Midbrain (tissue), 1 donor: ENCODE data around the gene GALNT12.

Experiments
- DNase-seq: peaks from one replicate; lab custom pipeline; 2025; lab: John Stamatoyannopoulos, UW

Gene GALNT12

DNA sequence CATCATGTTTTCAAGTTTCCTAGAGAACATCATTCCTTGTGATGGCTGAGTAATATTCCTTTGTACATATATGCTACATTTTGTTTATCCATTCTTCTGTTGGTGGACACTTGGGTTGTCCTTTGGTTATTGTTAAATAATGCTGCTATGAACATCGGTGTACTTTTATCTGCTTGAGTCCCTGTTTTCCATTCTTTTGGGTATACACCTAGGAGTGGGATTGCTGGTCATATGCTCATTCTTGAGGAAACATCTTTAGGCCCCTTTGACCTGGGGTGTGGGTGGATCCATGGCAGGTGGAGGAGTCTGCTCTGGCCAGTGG is 25.3 kb downstream of the GALNT12 start:
- DNase-seq: no peak

DNA sequence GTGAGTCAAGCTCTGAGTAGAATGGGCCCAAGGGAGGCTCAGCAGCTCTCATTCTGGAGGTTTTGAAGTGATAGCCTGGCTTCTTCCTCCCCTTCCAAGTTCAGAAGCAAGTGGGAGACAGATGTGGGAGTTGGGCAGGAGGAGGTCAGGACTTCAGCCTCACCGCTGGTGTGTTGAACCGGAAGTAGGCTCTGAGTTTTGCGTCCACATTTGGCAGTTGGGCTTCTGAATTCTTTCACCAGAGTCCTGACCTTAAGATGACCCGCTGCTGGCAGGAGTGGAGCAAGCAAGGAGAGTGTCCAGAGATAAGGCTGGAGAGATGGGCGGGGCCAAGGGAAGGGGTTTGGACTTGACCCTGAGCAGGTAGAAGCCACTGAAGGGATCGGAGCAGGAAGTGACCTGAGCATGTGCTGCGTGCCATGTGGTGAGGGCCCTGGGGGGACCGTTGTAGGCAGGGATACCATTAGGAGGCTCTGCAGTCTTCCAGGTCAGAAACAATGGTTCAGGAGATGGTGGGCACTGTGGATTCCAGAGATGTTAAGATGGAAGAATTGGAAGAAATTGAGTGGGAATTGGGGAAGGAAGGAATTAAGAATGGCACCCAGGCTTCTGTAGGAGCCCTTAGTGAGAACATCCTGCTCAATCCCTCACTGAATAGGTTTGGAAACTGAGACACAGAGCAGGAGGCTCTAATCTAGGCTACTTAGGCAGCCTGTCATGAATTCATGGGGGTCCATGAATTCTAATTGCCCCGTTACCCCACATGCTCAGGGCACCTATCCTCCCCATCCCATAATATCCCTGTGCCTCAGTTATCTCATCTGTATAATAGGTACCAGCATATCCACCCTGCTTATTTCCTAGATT is 25.9 kb downstream of the GALNT12 start:
- no peak for DNase-seq

DNA sequence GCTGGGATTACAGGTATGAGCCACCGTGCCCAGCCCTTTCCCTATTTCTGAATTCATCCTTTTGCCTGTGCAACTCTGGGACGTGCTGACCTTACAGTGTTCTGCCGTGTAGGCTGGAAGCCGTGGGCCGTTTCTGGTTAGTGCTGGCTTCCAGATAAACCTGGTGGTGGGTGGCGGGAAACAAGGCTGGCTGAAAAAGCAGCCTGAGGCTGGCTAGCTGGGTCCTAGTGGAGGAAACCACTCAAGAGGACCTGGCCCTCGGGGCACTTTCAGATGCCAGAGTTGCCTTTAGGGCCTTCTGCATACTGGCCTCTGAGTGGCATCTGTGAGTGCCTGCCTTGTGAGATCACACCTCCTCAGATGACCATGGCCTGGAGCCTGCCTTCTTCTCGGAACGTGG is 26.9 kb downstream of the GALNT12 start:
- no peak for DNase-seq

DNA sequence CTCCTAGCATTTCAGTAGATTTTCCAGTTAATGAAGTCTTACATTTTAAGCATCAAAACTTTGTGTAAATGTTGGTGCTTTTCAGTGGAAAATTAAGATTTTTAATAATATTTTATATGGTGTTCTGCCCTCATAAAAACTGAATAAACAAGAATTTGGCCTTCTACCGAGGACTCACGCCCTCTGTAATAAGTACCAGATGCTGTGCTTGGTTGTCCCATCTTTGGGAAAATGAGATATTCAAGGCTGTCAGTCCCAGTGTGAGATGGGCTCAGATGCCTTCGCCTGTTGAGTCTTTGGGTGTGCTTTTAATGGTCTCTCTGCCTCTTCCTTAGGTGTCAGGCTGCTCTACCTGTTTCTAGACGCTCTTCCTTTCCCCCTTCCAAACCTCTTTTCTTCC is 28.7 kb downstream of the GALNT12 start:
- no peak for DNase-seq

DNA sequence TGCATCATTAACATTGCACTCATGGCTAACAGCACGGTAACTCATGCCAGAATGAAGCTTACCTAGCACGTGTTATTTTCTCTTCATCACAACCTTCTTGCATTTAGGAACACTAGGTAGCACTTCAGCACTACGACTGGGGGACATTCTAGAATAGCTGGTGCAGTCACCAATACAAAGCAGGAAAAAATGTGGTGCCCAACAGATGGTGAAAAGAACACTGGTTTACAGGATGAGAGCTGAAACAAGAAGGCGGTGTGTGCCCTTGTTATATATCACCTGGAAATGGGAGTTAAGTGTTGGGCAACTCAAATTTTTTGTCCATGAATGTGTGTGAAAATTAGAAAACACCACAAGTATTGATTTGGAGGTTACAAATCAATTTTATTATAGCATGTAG is 30.0 kb downstream of the GALNT12 start:
- DNase-seq: no peak

DNA sequence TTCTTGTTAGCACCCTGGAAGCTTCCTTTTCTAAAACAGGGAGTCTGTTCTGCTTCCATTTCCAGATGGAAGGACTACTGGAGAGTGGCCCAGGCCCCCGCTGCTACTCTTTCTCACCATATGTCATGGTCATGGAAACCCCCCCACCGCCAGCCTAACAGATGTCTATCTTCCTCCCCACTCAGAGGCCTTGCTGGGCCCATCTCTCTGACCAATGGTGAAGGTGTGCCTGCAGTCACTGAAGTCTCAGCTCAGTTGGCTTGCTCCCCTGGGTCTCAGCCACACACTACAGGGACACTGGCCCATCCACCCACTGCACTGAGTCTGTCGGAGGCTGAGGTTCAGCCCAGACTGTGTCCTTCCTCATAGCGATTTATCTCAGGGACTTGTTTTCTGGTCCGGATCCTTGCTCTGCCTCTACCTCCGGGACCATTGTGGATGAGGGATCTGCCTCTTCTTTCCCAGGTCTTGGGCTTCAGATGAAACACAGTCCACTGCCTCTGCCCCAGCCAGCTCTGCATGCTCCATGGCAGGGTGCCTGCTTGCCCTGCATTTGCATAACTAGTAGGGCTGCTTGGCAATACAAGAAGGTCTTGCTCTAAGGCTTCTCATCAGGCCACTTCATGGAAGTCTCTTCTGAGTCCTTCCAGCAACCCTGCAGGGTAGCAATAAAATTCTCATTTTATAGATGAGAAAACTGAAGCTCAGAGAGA is 30.8 kb downstream of the GALNT12 start:
- no peak for DNase-seq

DNA sequence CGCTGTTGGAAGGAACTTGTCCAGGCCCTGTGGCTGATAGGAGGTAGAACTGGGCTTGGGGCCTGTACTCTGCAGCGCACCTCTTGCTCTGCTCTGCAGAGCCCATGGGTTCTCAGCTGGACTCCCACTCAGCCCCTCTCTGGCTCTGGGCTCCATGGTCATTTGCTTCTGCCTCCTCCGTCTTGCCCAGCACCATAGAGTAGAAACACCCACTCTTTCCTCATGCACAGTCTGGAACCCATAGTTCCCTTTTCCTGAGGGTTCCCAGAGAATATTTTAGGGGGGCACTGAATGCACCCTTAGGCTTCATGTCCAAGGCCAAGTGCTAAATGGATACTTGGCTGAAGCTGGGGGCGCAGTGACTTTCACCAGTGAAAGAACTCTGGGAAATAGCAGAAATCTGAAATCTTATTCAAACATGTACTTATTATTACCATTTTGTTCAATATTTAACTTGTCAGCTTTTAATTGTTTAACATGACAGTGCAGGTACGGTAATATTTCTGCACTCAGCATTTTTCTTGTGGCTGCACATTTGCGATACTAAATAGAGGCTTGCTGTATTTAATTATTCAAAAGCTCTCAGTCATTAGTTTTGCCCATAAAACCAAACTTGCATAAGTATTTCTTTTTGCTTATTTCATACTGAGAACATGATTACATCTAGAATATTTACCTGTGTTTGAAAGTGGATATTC is 31.5 kb downstream of the GALNT12 start:
- DNase-seq: no peak

DNA sequence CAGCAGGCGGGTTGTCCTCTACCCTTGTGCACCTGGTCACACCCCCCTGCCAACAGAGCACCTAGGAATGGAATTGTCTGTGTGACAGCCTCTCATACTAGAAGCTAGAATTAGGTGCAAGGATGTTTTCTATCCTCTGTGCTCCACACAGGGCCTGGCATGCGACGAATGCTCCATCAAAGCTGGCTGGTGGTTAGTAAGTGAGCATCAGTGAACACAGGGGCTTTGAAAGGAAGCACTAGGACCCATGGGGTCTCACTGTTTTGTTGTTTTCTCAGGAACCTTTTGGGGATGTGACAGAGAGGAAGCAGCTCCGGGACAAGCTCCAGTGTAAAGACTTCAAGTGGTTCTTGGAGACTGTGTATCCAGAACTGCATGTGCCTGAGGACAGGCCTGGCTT is 32.3 kb downstream of the GALNT12 start:
- DNase-seq: no peak

DNA sequence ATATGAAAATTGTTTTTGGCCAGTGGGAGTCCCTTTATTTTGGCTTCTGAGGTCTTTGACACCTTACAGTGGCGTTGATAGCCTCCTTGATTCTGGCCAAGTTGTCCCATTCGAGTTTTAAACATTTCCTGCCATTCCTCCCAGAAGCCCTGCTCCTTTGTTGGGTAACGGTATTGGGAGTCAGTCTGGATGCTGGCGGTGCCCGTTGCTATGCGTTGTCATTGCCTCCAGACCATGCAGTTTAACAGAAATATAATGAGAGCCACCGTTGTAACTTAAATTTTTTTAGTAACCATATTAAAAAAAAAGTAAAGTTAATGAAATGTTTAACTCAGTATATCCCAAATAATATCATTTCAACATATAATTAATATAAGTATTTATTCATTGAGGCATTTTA is 35.0 kb downstream of the GALNT12 start:
- DNase-seq: no peak

DNA sequence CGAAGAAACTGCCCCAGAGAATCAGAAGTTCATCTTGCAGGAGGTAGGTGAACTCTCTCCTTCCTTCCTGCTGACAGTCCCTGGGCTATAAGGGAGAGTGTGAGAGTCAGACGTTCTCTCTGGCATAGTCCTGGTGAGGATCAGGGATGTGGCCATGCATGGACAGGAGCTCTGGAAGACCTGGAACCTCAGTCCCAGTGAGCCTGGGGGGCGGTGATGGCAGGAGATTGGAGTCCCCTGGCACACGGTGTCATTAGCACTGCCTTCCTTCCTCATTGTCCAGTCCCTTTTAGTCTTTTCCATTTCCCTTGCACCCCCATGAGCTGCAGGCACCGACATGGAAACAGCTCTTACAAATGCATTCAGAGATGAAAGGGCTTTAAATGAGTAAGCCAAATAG is 38.6 kb downstream of the GALNT12 start:
- no peak for DNase-seq

DNA sequence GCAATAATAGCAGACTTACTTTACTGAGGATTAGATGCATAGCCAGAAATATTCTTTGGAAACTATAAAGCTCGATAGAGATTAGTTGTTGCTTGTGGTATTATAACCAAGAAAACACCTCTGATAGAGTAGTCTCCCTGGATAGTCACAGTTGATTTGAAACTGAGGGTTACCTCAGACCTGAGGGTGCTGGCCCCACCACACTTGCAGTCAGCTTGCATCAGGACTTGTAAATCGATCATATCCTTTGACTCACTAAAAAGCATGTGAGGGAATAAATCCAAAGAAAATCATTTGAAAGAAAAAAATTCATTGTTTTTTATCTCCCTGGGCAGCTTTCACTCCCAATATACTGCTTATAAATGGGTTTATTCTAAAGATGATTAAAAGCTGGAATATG is 39.4 kb downstream of the GALNT12 start:
- DNase-seq: no peak

DNA sequence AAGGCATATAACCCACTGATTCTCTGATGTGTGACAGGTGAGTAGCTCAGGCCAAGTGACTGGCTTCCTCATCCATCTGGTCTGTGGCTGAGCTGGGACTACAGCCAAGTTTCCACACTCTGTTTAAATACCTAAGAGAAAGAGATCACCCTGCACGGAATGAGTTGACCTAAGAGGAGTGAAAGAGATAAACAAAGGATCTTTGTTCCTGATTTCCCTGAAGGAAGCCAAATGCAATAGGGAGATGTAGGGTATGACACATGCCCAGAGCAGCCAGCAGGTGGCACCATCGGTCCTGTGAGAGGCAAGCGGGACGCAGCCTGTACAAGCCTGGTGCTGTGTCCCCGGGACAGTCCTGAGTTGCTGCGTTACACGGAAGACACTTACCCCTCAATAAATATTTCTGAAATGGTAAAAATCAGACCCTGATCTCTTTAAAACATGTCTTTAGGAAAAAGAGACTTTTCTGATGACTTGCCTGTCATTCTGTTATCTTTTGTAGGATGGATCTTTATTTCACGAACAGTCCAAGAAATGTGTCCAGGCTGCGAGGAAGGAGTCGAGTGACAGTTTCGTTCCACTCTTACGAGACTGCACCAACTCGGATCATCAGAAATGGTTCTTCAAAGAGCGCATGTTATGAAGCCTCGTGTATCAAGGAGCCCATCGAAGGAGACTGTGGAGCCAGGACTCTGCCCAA is 41.1 kb downstream of the GALNT12 start:
- peak; percentile 93 for DNase-seq

DNA sequence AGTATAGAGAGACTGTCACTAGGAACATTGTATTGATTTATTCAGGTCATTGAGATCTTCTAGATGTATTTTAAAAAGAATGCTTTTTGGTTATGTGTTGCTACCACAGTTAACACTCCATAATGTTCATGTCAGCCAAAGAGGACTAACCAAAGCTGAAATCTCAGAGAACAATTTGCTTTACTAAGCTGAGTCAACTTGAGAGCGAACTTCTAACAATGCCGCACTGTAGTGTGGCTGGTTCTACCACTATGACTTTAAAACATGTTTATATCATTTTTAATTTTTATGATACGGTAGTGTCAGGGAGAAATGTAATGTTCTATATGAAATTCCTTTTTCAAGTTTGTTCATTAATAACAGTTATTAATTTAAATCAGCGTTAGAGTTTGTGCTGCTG is 42.1 kb downstream of the GALNT12 start:
- DNase-seq: no peak

DNA sequence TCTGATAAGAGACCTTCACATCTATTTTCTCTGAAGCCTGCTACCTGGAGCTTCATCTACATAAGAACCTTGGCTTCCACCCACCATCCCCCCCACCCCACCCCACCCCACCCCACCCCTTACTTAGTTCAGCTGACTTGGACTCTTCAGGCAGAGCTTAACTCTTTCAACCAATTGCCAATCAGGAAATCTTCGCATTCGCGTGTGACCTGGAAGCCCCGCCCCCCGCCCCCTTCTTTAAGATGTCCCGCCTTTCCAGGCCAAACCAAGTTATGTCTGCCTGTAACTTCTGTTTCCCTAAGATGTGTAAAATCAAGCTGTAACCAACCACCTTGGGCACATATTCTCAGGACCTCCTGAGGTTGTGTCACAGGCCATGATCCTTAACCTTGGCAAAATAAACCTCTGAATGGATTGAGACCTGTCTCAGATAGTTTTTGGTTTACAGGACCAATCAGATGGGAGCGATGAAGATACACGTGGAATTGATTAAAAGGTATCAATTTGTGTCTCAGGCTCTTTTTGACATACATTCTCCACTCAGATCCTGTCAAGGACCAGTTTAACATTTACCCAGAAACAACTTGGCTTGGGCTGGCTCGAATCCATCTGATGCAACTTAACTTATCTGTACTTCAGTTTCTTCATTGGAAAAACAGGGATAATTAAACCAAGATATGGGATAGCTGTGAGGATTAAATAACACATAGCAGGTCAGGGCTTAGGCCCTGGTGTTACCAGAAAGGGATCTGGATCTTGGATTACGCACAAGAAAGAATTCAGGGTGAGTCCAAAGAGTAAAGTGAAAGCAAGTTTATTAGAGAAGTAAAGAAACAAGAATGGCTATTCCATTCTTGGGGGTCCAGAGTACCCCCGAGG is 43.6 kb downstream of the GALNT12 start:
- no peak for DNase-seq

DNA sequence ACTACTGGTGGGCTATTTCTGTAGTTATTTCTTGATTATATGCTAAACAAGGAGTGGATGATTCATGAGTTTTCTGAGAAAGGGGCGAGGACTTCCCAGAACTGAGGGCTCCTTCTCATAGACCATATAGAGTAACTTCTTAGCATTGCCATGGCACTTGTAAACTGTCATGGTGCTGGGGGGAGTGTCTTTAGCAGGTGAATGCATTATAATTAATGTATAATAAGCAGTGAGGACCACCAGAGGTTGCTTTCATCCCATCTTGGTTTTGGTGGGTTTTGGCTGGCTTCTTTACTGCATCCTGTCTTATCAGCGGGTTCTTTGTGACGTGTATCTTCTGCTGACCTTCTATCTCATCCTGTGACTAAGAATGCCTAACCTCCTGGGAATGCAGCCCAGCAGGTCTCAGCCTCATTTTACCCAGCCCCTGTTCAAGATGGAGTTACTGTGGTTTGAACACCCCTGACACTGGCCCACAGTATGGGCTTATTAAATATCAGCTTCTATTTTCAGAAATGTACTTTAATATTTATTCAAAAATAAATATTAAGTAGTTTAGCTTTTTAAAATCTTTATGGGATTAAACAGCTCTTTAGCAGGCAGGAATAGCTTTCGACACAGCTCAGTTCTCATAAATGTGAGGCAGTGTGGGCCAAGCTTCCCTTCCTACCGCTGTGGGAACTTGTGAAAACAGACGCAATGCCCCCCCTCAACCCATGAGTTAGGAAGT is 44.4 kb downstream of the GALNT12 start:
- no peak for DNase-seq

DNA sequence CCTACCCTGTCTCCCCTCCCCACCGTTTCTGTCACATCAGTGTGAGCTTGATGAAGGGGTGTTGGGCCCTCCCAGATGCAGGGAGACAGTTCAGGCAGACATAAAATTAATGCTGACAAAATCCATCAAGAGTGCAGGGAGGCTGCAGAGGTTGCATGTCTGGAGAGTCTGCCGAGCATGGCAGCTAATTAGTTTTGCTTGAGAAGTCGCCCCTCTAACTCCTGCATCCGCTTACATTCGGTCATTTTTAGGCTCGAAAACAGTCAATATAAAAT is 44.9 kb downstream of the GALNT12 start:
- DNase-seq: no peak

DNA sequence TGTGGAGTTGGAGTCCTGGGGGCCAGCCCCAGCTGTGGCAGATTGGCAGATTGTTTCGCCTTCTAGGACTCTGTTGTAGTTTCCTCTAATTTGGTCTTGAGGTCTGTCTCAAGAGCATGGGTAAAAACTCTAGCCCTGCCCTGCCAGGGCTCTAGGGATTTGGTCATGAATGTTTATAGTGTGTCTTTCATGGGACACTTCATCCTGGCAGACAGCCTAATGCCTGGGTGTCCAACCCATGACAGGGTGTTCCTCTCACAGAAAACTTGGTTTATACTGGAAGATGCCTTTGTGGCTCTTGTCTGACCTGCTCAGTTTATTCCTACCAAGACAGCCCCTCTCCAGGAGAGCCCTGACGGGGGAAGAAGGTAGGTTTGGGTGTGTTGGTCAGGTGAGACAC is 45.5 kb downstream of the GALNT12 start:
- no peak for DNase-seq

DNA sequence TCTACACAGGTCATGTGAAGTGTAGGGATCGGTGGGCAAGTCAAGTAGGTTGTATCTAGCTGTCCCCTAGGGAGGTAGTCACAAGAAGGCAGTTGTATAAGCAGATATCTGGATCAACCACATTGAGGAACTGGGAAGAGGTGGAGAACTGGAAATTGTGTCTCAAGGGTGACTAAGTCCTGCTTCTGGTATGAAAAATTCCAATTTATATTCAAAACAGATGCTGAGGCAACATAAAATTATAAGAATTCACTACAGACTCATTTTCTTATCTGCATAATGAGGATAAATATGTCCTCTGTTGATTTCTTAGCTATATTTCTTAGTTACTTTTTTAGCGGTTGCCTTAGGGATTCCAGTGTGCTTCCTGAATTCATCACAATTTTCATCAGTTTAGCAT is 46.8 kb downstream of the GALNT12 start:
- no peak for DNase-seq

DNA sequence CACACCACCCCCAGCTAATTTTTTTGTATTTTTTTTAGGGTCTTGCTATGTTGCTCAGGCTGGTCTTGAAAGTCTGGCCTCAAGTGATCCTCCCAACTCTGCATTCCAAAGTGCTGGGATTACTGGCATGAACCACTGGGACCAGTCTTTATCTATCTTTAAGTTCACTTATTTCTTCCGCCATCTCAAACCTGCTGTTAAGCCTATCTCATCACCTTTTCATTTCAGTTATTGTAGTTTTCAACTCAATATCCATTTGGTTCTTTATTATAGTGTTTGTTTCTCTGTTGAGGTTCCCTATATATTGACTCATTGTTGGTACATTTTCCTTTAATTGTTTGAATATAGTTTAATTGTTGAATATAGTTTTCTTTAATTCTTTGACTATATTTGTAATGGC is 48.1 kb downstream of the GALNT12 start:
- no peak for DNase-seq

DNA sequence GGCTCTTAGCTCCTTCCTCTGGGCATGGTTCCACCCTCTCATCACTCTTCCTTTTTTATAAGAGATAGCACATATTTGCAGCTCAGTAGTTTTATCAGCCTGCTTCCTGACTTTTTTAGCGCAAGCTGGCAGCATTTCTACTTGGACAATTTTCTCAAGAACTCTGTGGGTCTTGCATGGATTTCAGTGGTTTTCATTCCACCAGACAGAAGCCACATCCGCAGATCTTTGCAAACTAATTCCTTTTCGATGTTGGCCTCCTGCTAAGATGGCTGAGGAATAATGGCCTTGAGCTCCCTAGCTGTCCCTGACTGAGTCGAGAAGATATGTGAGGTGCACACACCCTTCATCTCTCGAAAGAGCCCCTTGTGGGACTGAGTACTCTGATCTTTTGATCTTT is 49.5 kb downstream of the GALNT12 start:
- DNase-seq: no peak

DNA sequence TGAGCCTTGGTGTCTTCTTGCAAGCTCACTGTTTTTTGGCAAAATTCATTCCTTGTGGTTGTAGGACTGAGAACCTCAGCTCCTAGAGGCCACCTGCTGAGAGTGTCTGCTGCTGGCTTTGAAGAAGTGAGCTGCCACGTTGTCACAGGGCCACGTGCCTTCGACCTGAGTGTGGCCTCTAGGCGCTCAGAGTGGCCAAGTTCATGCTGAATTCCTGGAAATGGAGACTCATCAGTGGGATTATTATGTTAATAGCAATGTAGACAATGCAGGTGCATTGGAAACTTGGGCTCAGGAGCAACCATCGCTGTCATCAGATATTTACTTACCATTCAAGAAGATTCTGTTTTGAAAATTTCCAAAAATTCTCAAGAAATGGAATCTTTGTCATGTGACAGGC is 52.5 kb downstream of the GALNT12 start:
- DNase-seq: no peak
